Neural cell (in vitro differentiated cells): ENCODE measurements around the gene KMT5C. TPM values are rescaled to one million over a fixed set of nuclear protein-coding genes. Genes with fewer than 3 reads are reported as not detected.

ENCODE experiments used
- H2AFZ ChIP-seq: fragments of 200-600, 300-800 bp; sonication (generic), shearing (Covaris generic); 2 replicates; pipeline ENCODE4 v1.6.0; 2014; ENCODE audit warnings: low read depth, mild to moderate bottlenecking, antibody characterized with exemption, low read length, moderate library complexity
- H3F3A ChIP-seq: fragments of 200-600 bp; shearing (Covaris generic); 2 replicates; pipeline ENCODE4 v1.6.1; 2016; ENCODE audit warnings: mild to moderate bottlenecking, moderate library complexity, mixed read lengths, antibody characterized with exemption, low read length; ENCODE audit not compliant: insufficient read depth, poor library complexity, severe bottlenecking
- H3K27ac ChIP-seq: fragments of 200-600, 300-800 bp; sonication (generic), shearing (Covaris generic); 2 replicates; pipeline ENCODE4 v1.5.1; 2014; ENCODE audit warnings: mild to moderate bottlenecking, low read length, moderate library complexity
- H3K27me3 ChIP-seq: fragments of 300-800, 200-600 bp; sonication (generic), shearing (Covaris generic); 2 replicates; pipeline ENCODE4 v1.6.0; 2014; ENCODE audit warnings: mild to moderate bottlenecking, low read depth, low read length, moderate library complexity; ENCODE audit not compliant: insufficient read depth
- H3K36me3 ChIP-seq: fragments of 300-800, 200-600 bp; sonication (generic), shearing (Covaris generic); 2 replicates; pipeline ENCODE4 v1.5.1; 2014; ENCODE audit warnings: mild to moderate bottlenecking, antibody characterized with exemption, low read length, moderate library complexity; ENCODE audit not compliant: insufficient read depth
- H3K4me2 ChIP-seq: fragments of 300-800, 200-600 bp; sonication (generic), shearing (Covaris generic); 2 replicates; pipeline ENCODE4 v1.6.0; 2014; ENCODE audit warnings: mild to moderate bottlenecking, low read length
- H3K4me3 ChIP-seq: fragments of 300-800, 200-600 bp; sonication (generic), shearing (Covaris generic); 2 replicates; pipeline ENCODE4 v1.5.1; 2014; ENCODE audit warnings: mild to moderate bottlenecking, low read length, moderate library complexity
- H3K79me2 ChIP-seq: fragments of 200-600 bp; shearing (Covaris generic); replicated peaks from 2 replicates; pipeline ENCODE4 v1.6.0; 2014; ENCODE audit warnings: mild to moderate bottlenecking, low read length, moderate library complexity; ENCODE audit not compliant: insufficient read depth
- H3K9ac ChIP-seq: fragments of 300-800, 200-600 bp; sonication (generic), shearing (Covaris generic); 2 replicates; pipeline ENCODE4 v1.6.1; 2016; ENCODE audit warnings: mild to moderate bottlenecking, low read length, mixed read lengths
- H3K9me2 ChIP-seq: fragments of 200-600 bp; shearing (Covaris generic); 2 replicates; pipeline ENCODE4 v1.6.1; 2016; ENCODE audit warnings: mild to moderate bottlenecking, low read length, mixed read lengths; ENCODE audit not compliant: insufficient read depth
- H3K9me3 ChIP-seq: fragments of 200-600, 300-800 bp; sonication (generic), shearing (Covaris generic); 2 replicates; pipeline ENCODE4 v1.6.1; 2016; ENCODE audit warnings: mild to moderate bottlenecking, mixed run types, low read length, moderate library complexity, mixed read lengths
- H4K20me1 ChIP-seq: fragments of 200-600 bp; shearing (Covaris generic); 2 replicates; pipeline ENCODE4 v1.6.1; 2016; ENCODE audit warnings: mild to moderate bottlenecking, mixed run types; ENCODE audit not compliant: insufficient read depth
- CTCF ChIP-seq: fragments of 450-650 bp; IDR thresholded peaks from 2 replicates; pipeline ENCODE4 v1.5.1; 2014; ENCODE audit warnings: antibody characterized with exemption, mild to moderate bottlenecking, moderate library complexity; ENCODE audit not compliant: poor library complexity, severe bottlenecking
- EZH2 ChIP-seq: fragments of 200-600, 300-800 bp; shearing (Covaris generic), sonication (generic); IDR thresholded peaks from 2 replicates; pipeline ENCODE4 v1.6.1; 2014; ENCODE audit warnings: antibody characterized with exemption, low read length, borderline replicate concordance, mild to moderate bottlenecking; ENCODE audit not compliant: insufficient read depth, poor library complexity, severe bottlenecking
- MXI1 ChIP-seq: fragments of 450-650 bp; conservative IDR thresholded peaks from 2 replicates; pipeline ENCODE4 v1.6.1; 2014; ENCODE audit warnings: antibody characterized with exemption, mild to moderate bottlenecking; ENCODE audit not compliant: poor library complexity, severe bottlenecking
- POLR2AphosphoS5 ChIP-seq: IDR thresholded peaks from 2 replicates; pipeline ENCODE4 v1.6.1; 2012
- RAD21 ChIP-seq: fragments of 450-650 bp; conservative IDR thresholded peaks from 2 replicates; pipeline ENCODE4 v1.6.1; 2014; ENCODE audit warnings: antibody characterized with exemption, mild to moderate bottlenecking, moderate library complexity
- REST ChIP-seq: IDR thresholded peaks from 2 replicates; pipeline ENCODE4 v1.6.1; 2012; ENCODE audit warnings: borderline replicate concordance
- SMC3 ChIP-seq: fragments of 450-650 bp; conservative IDR thresholded peaks from 2 replicates; pipeline ENCODE4 v1.6.1; 2014; ENCODE audit warnings: antibody characterized with exemption, mild to moderate bottlenecking, moderate library complexity; ENCODE audit not compliant: poor library complexity
- TAF1 ChIP-seq: IDR thresholded peaks from 2 replicates; pipeline ENCODE4 v1.6.1; 2012; ENCODE audit warnings: low read depth
- polyA plus RNA-seq: library from polyadenylated mRNA; depleted of rRNA; stranded (reverse); fragments of >200 nt; gene quantifications from 2 replicates; pipeline ENCODE4 v1.2.3, GENCODE V29; 2014

The KMT5C gene
- polyA plus RNA-seq, 1 donor from 2014 or later: 50.9 TPM

GRCh38 chr19:55315956-55316525 lies 23.6 kb upstream of the KMT5C start:
- no peaks in the 10 kb centered on the region for H3K9me2 ChIP-seq
- no peaks in the 10 kb centered on the region for H3K79me2 ChIP-seq
- no peaks in the 10 kb centered on the region for H3K9me3 ChIP-seq
- H3K9ac ChIP-seq: no peak overlapping the region
- no peaks in the 10 kb centered on the region for H3F3A ChIP-seq
- H3K27ac ChIP-seq: no peak overlapping the region
- no peak overlapping the region for H3K4me2 ChIP-seq
- no peak overlapping the region for H3K4me3 ChIP-seq
- TF ChIP-seq REST (no peak), EZH2 (no peak), RAD21 (no peak), CTCF (no peak), TAF1 (no peak), POLR2AphosphoS5 (no peak), MXI1 (no peak)
- H3K36me3 ChIP-seq: no peaks in the 10 kb centered on the region
- H4K20me1 ChIP-seq: no peaks in the 10 kb centered on the region
- no peaks in the 10 kb centered on the region for H3K27me3 ChIP-seq
- no peak overlapping the region for H2AFZ ChIP-seq

GRCh38 chr19:55316646-55317045 lies 23.0 kb upstream of the KMT5C start:
- no peaks in the 10 kb centered on the region for H3K9me2 ChIP-seq
- H3K9ac ChIP-seq: no peak overlapping the region
- no peaks in the 10 kb centered on the region for H3K36me3 ChIP-seq
- no peak for TF ChIP-seq REST
- TF ChIP-seq MXI1: no peak
- no peak for TF ChIP-seq POLR2AphosphoS5
- no peak for TF ChIP-seq RAD21
- TF ChIP-seq EZH2: no peak
- no peak for TF ChIP-seq CTCF
- TF ChIP-seq SMC3: no peak
- TF ChIP-seq TAF1: no peak
- H3K79me2 ChIP-seq: no peaks in the 10 kb centered on the region
- H3K4me3 ChIP-seq: no peak overlapping the region
- H4K20me1 ChIP-seq: no peaks in the 10 kb centered on the region
- no peaks in the 10 kb centered on the region for H3F3A ChIP-seq
- no peaks in the 10 kb centered on the region for H3K9me3 ChIP-seq
- no peak overlapping the region for H3K4me2 ChIP-seq
- no peak overlapping the region for H3K27ac ChIP-seq
- no peak overlapping the region for H2AFZ ChIP-seq
- H3K27me3 ChIP-seq: no peaks in the 10 kb centered on the region
